K562 (cell line): ENCODE data around the gene GAD1. TPM values are rescaled to one million over a fixed set of nuclear protein-coding genes. Genes with fewer than 3 reads are reported as not detected.

Experiments
- CC2D1A ChIP-seq: fragments of 450-650 bp; IDR thresholded peaks from 2 replicates; pipeline ENCODE4 v1.6.1; 2017; ENCODE audit warnings: mild to moderate bottlenecking
- ELF1 ChIP-seq: fragments of 200-800 bp; sonication (Bioruptor generic); IDR thresholded peaks from 2 replicates; pipeline ENCODE4 v1.6.1; 2016; ENCODE audit warnings: missing genetic modification characterization, missing compliant biosample characterization
- GATA2 ChIP-seq: sonication (generic); formaldehyde crosslinking; IDR thresholded peaks from 2 replicates; pipeline ENCODE4 v1.4.0; 2020; ENCODE audit warnings: mild to moderate bottlenecking, missing genetic modification reagents
- MECOM ChIP-seq: fragments of 250-450 bp; sonication (Bioruptor Pico); IDR thresholded peaks from 2 replicates; pipeline ENCODE4 v1.8.0; 2022; ENCODE audit warnings: inconsistent platforms
- NR2C2 ChIP-seq, 2 experiments: fragments of 200-800 bp in 1 of 2; sonication (Bioruptor generic) in 1 of 2; sonication (generic) in 1 of 2; formaldehyde crosslinking in 1 of 2; IDR thresholded peaks; 2 replicates each; pipeline versions ENCODE4 v1.6.1 to v1.8.0; 2016 to 2022; ENCODE audit warnings: mild to moderate bottlenecking in 1 of 2, missing compliant biosample characterization in 1 of 2, missing genetic modification characterization in 1 of 2, missing genetic modification reagents in 1 of 2
- RBFOX2 ChIP-seq: fragments of 200-400 bp; formaldehyde crosslinking; IDR thresholded peaks from 2 replicates; pipeline ENCODE4 v1.6.1; 2017; ENCODE audit warnings: low read depth, mild to moderate bottlenecking, low read length, moderate library complexity
- SMAD1 ChIP-seq: fragments of 150-350 bp; IDR thresholded peaks from 2 replicates; pipeline ENCODE4 v1.6.1; 2014; ENCODE audit warnings: low read length, low read depth; ENCODE audit not compliant: partially characterized antibody
- SMARCC2 ChIP-seq: fragments of 450-650 bp; IDR thresholded peaks from 2 replicates; pipeline ENCODE4 v1.6.1; 2017; ENCODE audit warnings: antibody characterized with exemption, moderate library complexity, mild to moderate bottlenecking, low read depth
- ZNF436 ChIP-seq: fragments of 250-450, 450-650 bp; sonication (Bioruptor Pico); formaldehyde crosslinking; IDR thresholded peaks from 2 replicates; pipeline ENCODE4 v1.7.0; 2020; ENCODE audit warnings: mild to moderate bottlenecking
- polyA plus RNA-seq, 8 experiments: library from polyadenylated mRNA; depleted of rRNA in 4 of 8; stranded (reverse) in 5 of 8; unstranded in 3 of 8; fragments of >200 nt; fragmentation: Nextera tagmentation in 2 of 8; fragmentation: Illumina TruSeq in 1 of 8; extraction: Ambion mirVana in 2 of 8; extraction: Trizol in 1 of 8; gene quantifications; 2 replicates each; pipeline versions ENCODE4 v1.2.1 to v1.2.3, GENCODE V29; 2011 to 2014; ENCODE audit warnings: inconsistent platforms in 1 of 8, missing spikeins in 1 of 8
- total RNA-seq, 7 experiments: library from RNA; depleted of rRNA in 6 of 7; stranded (reverse); fragments of >200 nt in 6 of 7; fragmentation: Illumina TruSeq in 2 of 7; extraction: Trizol in 2 of 7; gene quantifications; 2 replicates each; pipeline versions ENCODE4 v1.2.1 to v1.2.3, GENCODE V29; 2011 to 2021; ENCODE audit warnings: low replicate concordance in 1 of 7
- TF ChIP-seq, protein P1 (sequence below): fragments of 450-650 bp; conservative IDR thresholded peaks from 2 replicates; pipeline ENCODE4 v1.6.1; 2016; ENCODE audit warnings: missing genetic modification characterization, low read depth, mild to moderate bottlenecking, control low read depth, missing compliant biosample characterization

The GAD1 gene
- total and polyA plus RNA-seq, 9 of the 15 experiments (the other 6 are each of a cell fraction or from before 2014, with no cell fraction given), result 2.7 to 29.1 (median 15.7) TPM

DNA sequence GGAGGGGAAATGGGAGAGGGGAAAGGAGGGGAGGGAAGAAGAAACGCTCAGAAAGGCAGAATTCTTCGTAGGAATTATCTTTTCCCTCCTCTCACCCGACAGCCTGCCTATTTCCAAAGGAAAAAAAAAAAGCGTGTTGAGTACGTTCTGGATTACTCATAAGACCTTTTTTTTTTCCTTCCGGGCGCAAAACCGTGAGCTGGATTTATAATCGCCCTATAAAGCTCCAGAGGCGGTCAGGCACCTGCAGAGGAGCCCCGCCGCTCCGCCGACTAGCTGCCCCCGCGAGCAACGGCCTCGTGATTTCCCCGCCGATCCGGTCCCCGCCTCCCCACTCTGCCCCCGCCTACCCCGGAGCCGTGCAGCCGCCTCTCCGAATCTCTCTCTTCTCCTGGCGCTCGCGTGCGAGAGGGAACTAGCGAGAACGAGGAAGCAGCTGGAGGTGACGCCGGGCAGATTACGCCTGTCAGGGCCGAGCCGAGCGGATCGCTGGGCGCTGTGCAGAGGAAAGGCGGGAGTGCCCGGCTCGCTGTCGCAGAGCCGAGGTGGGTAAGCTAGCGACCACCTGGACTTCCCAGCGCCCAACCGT, at the start of gene GAD1 (continued):
- TF ChIP-seq CC2D1A (no peak), GATA2 (CRISPR knock-in tag) (no peak), ZNF436 (no peak), ELF1 (tag) (peak; percentile 55; the same call in 1 of the 2 replicates), SMAD1 (no peak), SMARCC2 (no peak), RBFOX2 (peak; percentile 78), MECOM (CRISPR knock-in tag) (no peak), NR2C2 (CRISPR knock-in tag; IDR thresholded peaks at IDR 0.05) (0 out of 2 replicates have a peak, but pooled peaks have one; percentile 55), NR2C2 (tag; IDR thresholded peaks at IDR 0.05) (peak; percentile 36; the same call in 1 of the 2 replicates)
- TF ChIP-seq, protein P1, sequence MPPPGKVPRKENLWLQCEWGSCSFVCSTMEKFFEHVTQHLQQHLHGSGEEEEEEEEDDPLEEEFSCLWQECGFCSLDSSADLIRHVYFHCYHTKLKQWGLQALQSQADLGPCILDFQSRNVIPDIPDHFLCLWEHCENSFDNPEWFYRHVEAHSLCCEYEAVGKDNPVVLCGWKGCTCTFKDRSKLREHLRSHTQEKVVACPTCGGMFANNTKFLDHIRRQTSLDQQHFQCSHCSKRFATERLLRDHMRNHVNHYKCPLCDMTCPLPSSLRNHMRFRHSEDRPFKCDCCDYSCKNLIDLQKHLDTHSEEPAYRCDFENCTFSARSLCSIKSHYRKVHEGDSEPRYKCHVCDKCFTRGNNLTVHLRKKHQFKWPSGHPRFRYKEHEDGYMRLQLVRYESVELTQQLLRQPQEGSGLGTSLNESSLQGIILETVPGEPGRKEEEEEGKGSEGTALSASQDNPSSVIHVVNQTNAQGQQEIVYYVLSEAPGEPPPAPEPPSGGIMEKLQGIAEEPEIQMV (tag), result 0 out of 2 replicates have a peak, but pooled peaks have one; percentile 21
